Aorta (tissue), 5 donors: ENCODE results near the gene P4HB. TPM values are rescaled to one million over a fixed set of nuclear protein-coding genes. Genes with fewer than 3 reads are reported as not detected.

Source experiments
- ATAC-seq: fragments of 200-7000 bp; cut with Tn5 transposase; one replicate; pipeline ENCODE4 v1.9.1; 2022; ENCODE audit warnings: moderate library complexity; ENCODE audit not compliant: low FRiP score
- DNase-seq, 2 donors: peaks; one replicate each; pipeline ENCODE4 v3.0.0-alpha.2; 2020
- H3K27ac ChIP-seq, 2 donors: one replicate each; pipeline ENCODE4 v1.5.1; 2013; ENCODE audit warnings: low read length in 2 of 2, mild to moderate bottlenecking in 2 of 2, moderate library complexity in 2 of 2, control low read depth in 1 of 2, inconsistent platforms in 1 of 2, low read depth in 1 of 2
- H3K27me3 ChIP-seq, 2 donors: one replicate each; pipeline ENCODE4 v1.6.1; 2013; ENCODE audit warnings: control low read depth in 1 of 2, low read length in 1 of 2, mild to moderate bottlenecking in 1 of 2, moderate library complexity in 1 of 2; ENCODE audit not compliant: insufficient read depth in 2 of 2, control insufficient read depth in 1 of 2
- H3K36me3 ChIP-seq, 2 donors: one replicate each; pipeline ENCODE4 v1.6.1; 2013; ENCODE audit warnings: control low read depth in 1 of 2, low read length in 1 of 2, mild to moderate bottlenecking in 1 of 2; ENCODE audit not compliant: insufficient read depth in 2 of 2, control insufficient read depth in 1 of 2
- H3K4me1 ChIP-seq, 2 donors: one replicate each; pipeline ENCODE4 v1.6.1; 2013; ENCODE audit warnings: low read length in 2 of 2, control low read depth in 1 of 2, mild to moderate bottlenecking in 1 of 2, moderate library complexity in 1 of 2; ENCODE audit not compliant: insufficient read depth in 2 of 2, control insufficient read depth in 1 of 2
- H3K4me3 ChIP-seq, 2 donors: one replicate each; pipeline ENCODE4 v1.5.1; 2013; ENCODE audit warnings: low read length in 2 of 2, control low read depth in 1 of 2, mild to moderate bottlenecking in 1 of 2
- H3K9me3 ChIP-seq: one replicate; pipeline ENCODE4 v1.6.1; 2013; ENCODE audit warnings: mild to moderate bottlenecking, low read length; ENCODE audit not compliant: control insufficient read depth
- WGBS, 2 donors: extraction: QIAGEN DNeasy Blood & Tissue Kit; methylation state at CpG; one replicate each; pipeline ENCODE4 v1.1.7; 2013; 5-methylcytosine and 5-hydroxymethylcytosine counted together
- intact Hi-C, 2 donors: fragments of 100-400 bp; cut with DNase I; formaldehyde crosslinking; loops; one replicate each; pipeline versions ENCODE4 v1.14.2 to v1.15.0; 2022
- polyA plus RNA-seq, 2 donors: library from polyadenylated mRNA; stranded (reverse); fragments of 200-250 nt; gene quantifications; one replicate each; pipeline ENCODE4 v1.2.3, GENCODE V29; 2013
- total RNA-seq, 2 donors: library from RNA; stranded (reverse); fragmentation: NEBNext Ultra II Directional; extraction: Animal tissue kit (Norgen Biotek cat#: 25700); gene quantifications; one replicate each; pipeline ENCODE4 v1.2.1, GENCODE V29; 2021
- donor health status: healthy with polysubstance abuse.
- donor health status: Bipolar disorder and iron deficiency.
- donor health status: DM: no; HTN: no; CAD: no.
- donor health status: DM: no; HTN: no; CAD: no.
- donor health status: DM: yes; HTN: yes; CAD: no.

P4HB gene
- total and polyA plus RNA-seq, 4 donors: 275 to 537 (median 422) TPM

GRCh38 chr17:81858170-81858966 is 2.0 kb downstream of the P4HB start:
- ATAC-seq (no peak), DNase-seq (no peak)
- Histone ChIP-seq H3K4me1 (peaks cover 3 to 4% of the 10 kb centered on the region in 2 donors), H3K4me3 (no peak overlapping the region), H3K9me3 (no peaks in the 10 kb centered on the region), H3K27ac (no peak overlapping the region), H3K36me3 (peaks cover 0 to 3% of the 10 kb centered on the region in 2 donors), H3K27me3 (peaks cover 0 to 2% of the 10 kb centered on the region in 2 donors)
- WGBS, 2 donors: 83 to 85% methylated on average over 30 of the region's 30 CpGs
- intact Hi-C loops: no loop called here

- ATAC-seq (no peak), DNase-seq (no peak)
- Histone ChIP-seq H3K27me3 (peaks cover 0 to under 1% of the 10 kb centered on the region in 2 donors), H3K27ac (no peak overlapping the region), H3K9me3 (no peaks in the 10 kb centered on the region), H3K36me3 (peaks cover 0 to 7% of the 10 kb centered on the region in 2 donors), H3K4me1 (peaks cover 3 to 4% of the 10 kb centered on the region in 2 donors), H3K4me3 (no peak overlapping the region)
- intact Hi-C loops: no loop called here
- 62 to 63% methylated on average over 29 of the region's 29 CpGs for WGBS, 2 donors
Measured at GRCh38 chr17:81854974-81855774, 5.2 kb downstream of the P4HB start.

- no peak for DNase-seq
- no peaks in the 10 kb centered on the region for H3K27me3 ChIP-seq
- no peaks in the 10 kb centered on the region for H3K4me1 ChIP-seq
- no peak overlapping the region for H3K27ac ChIP-seq
- H3K4me3 ChIP-seq: no peak overlapping the region
- H3K36me3 ChIP-seq: peaks cover 0 to 7% of the 10 kb centered on the region in 2 donors
- ATAC-seq: no peak
- intact Hi-C loops: no loop called here
- H3K9me3 ChIP-seq: no peaks in the 10 kb centered on the region
- WGBS, 2 donors: 91 to 92% methylated on average over 12 of the region's 12 CpGs
Measured at GRCh38 chr17:81852237-81852636, 8.1 kb downstream of the P4HB start.

- ATAC-seq (no peak), DNase-seq (no peak)
- intact Hi-C loops: no loop called here
- Histone ChIP-seq H3K4me1 (no peaks in the 10 kb centered on the region), H3K27me3 (no peaks in the 10 kb centered on the region), H3K9me3 (no peaks in the 10 kb centered on the region), H3K36me3 (peaks cover 0 to 10% of the 10 kb centered on the region in 2 donors), H3K27ac (no peak overlapping the region), H3K4me3 (no peak overlapping the region)
- 93 to 95% methylated on average over 16 of the region's 16 CpGs for WGBS, 2 donors
Measured at GRCh38 chr17:81851423-81851822, 8.9 kb downstream of the P4HB start.

- peaks cover 0 to 19% of the 10 kb centered on the region in 2 donors for H3K36me3 ChIP-seq
- intact Hi-C loops: no loop called here
Measured at GRCh38 chr17:81849457-81849856, 10.9 kb downstream of the P4HB start.

GRCh38 chr17:81846743-81847689 is 13.3 kb downstream of the P4HB start:
- Histone ChIP-seq H3K27me3 (no peaks in the 10 kb centered on the region), H3K4me1 (no peaks in the 10 kb centered on the region), H3K4me3 (no peak overlapping the region), H3K9me3 (no peaks in the 10 kb centered on the region), H3K27ac (no peak overlapping the region), H3K36me3 (peaks cover 0 to 21% of the 10 kb centered on the region in 2 donors)
- intact Hi-C loops: no loop called here
- whole genome bisulfite sequencing, 2 donors: 86 to 87% methylated on average over 24 of the region's 24 CpGs
- no peak for DNase-seq
- ATAC-seq: no peak

More at GRCh38 chr17:81849457-81849856, 10.9 kb downstream of the P4HB start:
- ATAC-seq (no peak), DNase-seq (no peak)
- H3K4me3 ChIP-seq: no peak overlapping the region
- H3K27ac ChIP-seq: no peak overlapping the region
- no peaks in the 10 kb centered on the region for H3K27me3 ChIP-seq
- H3K9me3 ChIP-seq: no peaks in the 10 kb centered on the region
- no peaks in the 10 kb centered on the region for H3K4me1 ChIP-seq
- 95 to 96% methylated on average over 12 of the region's 12 CpGs for WGBS, 2 donors

- intact Hi-C loops: no loop called here
- Histone ChIP-seq H3K9me3 (no peaks in the 10 kb centered on the region), H3K27ac (no peak overlapping the region), H3K36me3 (peaks cover 0 to 17% of the 10 kb centered on the region in 2 donors), H3K27me3 (no peaks in the 10 kb centered on the region), H3K4me3 (no peak overlapping the region), H3K4me1 (no peaks in the 10 kb centered on the region)
- no peak for ATAC-seq
- 89 to 93% methylated on average over 38 of the region's 38 CpGs for WGBS, 2 donors
- DNase-seq: no peak
Measured at GRCh38 chr17:81845881-81846742, 14.2 kb downstream of the P4HB start.
